H9 (cell line): ENCODE data around the gene KMT2B. TPM values are rescaled to one million over a fixed set of nuclear protein-coding genes. Genes with fewer than 3 reads are reported as not detected.

Source experiments
- DNase-seq: peaks from one replicate; pipeline ENCODE4 v3.0.0-alpha.2; 2017
- H2AFZ ChIP-seq: one replicate; pipeline ENCODE4 v1.6.1; 2013; ENCODE audit warnings: mild to moderate bottlenecking, low read length, control low read depth, moderate library complexity
- H2AK5ac ChIP-seq: 2 replicates; pipeline ENCODE4 v1.6.1; 2013; ENCODE audit warnings: low read length, control low read depth, mixed read lengths; ENCODE audit not compliant: insufficient read length
- H2BK120ac ChIP-seq: one replicate; pipeline ENCODE4 v1.6.1; 2013; ENCODE audit warnings: low read depth, mild to moderate bottlenecking, low read length, control low read depth, inconsistent platforms; ENCODE audit not compliant: poor library complexity, severe bottlenecking
- H2BK12ac ChIP-seq: 2 replicates; pipeline ENCODE4 v1.6.1; 2013; ENCODE audit warnings: low read length, control low read depth, mixed read lengths, low read depth; ENCODE audit not compliant: insufficient read length
- H2BK15ac ChIP-seq: 2 replicates; pipeline ENCODE4 v1.6.1; 2013; ENCODE audit warnings: low read depth, low read length, control low read depth
- H2BK20ac ChIP-seq: one replicate; pipeline ENCODE4 v1.6.1; 2013; ENCODE audit warnings: low read depth, mild to moderate bottlenecking, low read length, control low read depth, inconsistent platforms; ENCODE audit not compliant: poor library complexity, severe bottlenecking
- H2BK5ac ChIP-seq: 2 replicates; pipeline ENCODE4 v1.6.1; 2013; ENCODE audit warnings: low read length, control low read depth, mixed read lengths; ENCODE audit not compliant: insufficient read length
- H3K14ac ChIP-seq: 2 replicates; pipeline ENCODE4 v1.6.1; 2013; ENCODE audit warnings: low read length, control low read depth; ENCODE audit not compliant: insufficient read depth
- H3K18ac ChIP-seq: 2 replicates; pipeline ENCODE4 v1.6.1; 2013; ENCODE audit warnings: low read depth, mild to moderate bottlenecking, mixed read lengths, low read length, control low read depth; ENCODE audit not compliant: insufficient read length
- H3K23ac ChIP-seq: 2 replicates; pipeline ENCODE4 v1.6.1; 2013; ENCODE audit warnings: low read length, control low read depth, mixed read lengths, low read depth; ENCODE audit not compliant: insufficient read length
- H3K23me2 ChIP-seq: 2 replicates; pipeline ENCODE4 v1.6.1; 2013; ENCODE audit warnings: low read depth, mild to moderate bottlenecking, mixed read lengths, low read length, control low read depth; ENCODE audit not compliant: insufficient read length, poor library complexity, severe bottlenecking
- H3K27ac ChIP-seq: 2 replicates; pipeline ENCODE4 v1.5.1; 2013; ENCODE audit warnings: low read length, control low read depth, mixed read lengths, low read depth; ENCODE audit not compliant: insufficient read length
- H3K27me3 ChIP-seq: 2 replicates; pipeline ENCODE4 v1.6.1; 2013; ENCODE audit warnings: low read length, control low read depth, inconsistent platforms; ENCODE audit not compliant: insufficient read depth
- H3K4ac ChIP-seq: 2 replicates; pipeline ENCODE4 v1.6.1; 2013; ENCODE audit warnings: low read depth, mild to moderate bottlenecking, control low read depth, inconsistent platforms, low read length, moderate library complexity
- H3K4me1 ChIP-seq: 2 replicates; pipeline ENCODE4 v1.6.1; 2013; ENCODE audit warnings: low read length, control low read depth, inconsistent platforms; ENCODE audit not compliant: insufficient read depth
- H3K4me2 ChIP-seq: 2 replicates; pipeline ENCODE4 v1.6.1; 2013; ENCODE audit warnings: low read length, control low read depth, mixed read lengths; ENCODE audit not compliant: insufficient read length, insufficient read depth
- H3K56ac ChIP-seq: 2 replicates; pipeline ENCODE4 v1.6.1; 2013; ENCODE audit warnings: low read depth, mild to moderate bottlenecking, mixed read lengths, low read length, control low read depth; ENCODE audit not compliant: insufficient read length
- H3K79me1 ChIP-seq: 2 replicates; pipeline ENCODE4 v1.6.1; 2013; ENCODE audit warnings: low read depth, mild to moderate bottlenecking, moderate library complexity, low read length, control low read depth, inconsistent platforms; ENCODE audit not compliant: insufficient read depth, poor library complexity, severe bottlenecking
- H3K79me2 ChIP-seq: 2 replicates; pipeline ENCODE4 v1.6.1; 2013; ENCODE audit warnings: low read length, control low read depth, inconsistent platforms; ENCODE audit not compliant: insufficient read depth
- H3K9ac ChIP-seq: 2 replicates; pipeline ENCODE4 v1.6.1; 2013; ENCODE audit warnings: low read length, control low read depth, mixed read lengths; ENCODE audit not compliant: insufficient read length; ENCODE audit errors: extremely low read depth
- H3K9me3 ChIP-seq: one replicate; pipeline ENCODE4 v1.6.1; 2013; ENCODE audit warnings: low read depth, low read length, inconsistent platforms; ENCODE audit not compliant: control insufficient read depth
- H3T11ph ChIP-seq: one replicate; pipeline ENCODE4 v1.6.1; 2013; ENCODE audit warnings: mild to moderate bottlenecking, low read length, control low read depth, inconsistent platforms
- H4K20me1 ChIP-seq: one replicate; pipeline ENCODE4 v1.6.1; 2013; ENCODE audit not compliant: control insufficient read depth, insufficient read length, insufficient read depth
- H4K5ac ChIP-seq: 2 replicates; pipeline ENCODE4 v1.6.1; 2013; ENCODE audit warnings: low read depth, mild to moderate bottlenecking, mixed read lengths, low read length, control low read depth; ENCODE audit not compliant: insufficient read length
- H4K8ac ChIP-seq: replicated peaks from 2 replicates; pipeline ENCODE4 v1.6.1; 2013; ENCODE audit warnings: low read length, control low read depth, mixed read lengths, low read depth; ENCODE audit not compliant: insufficient read length
- H4K91ac ChIP-seq: 2 replicates; pipeline ENCODE4 v1.6.1; 2013; ENCODE audit warnings: low read depth, mild to moderate bottlenecking, moderate library complexity, mixed read lengths, low read length, control low read depth; ENCODE audit not compliant: insufficient read length
- H3K27ac Mint-ChIP-seq, 3 experiments: 2 replicates in 2 of 3; 3 replicates in 1 of 3; pipeline ENCODE4 v1.8.0; 2020 to 2021; ENCODE audit warnings: mixed read lengths in 3 of 3, mild to moderate bottlenecking in 1 of 3, moderate library complexity in 1 of 3
- H3K27me3 Mint-ChIP-seq: 2 replicates; pipeline ENCODE4 v1.8.0; 2021; ENCODE audit warnings: low read depth, mild to moderate bottlenecking, moderate library complexity, mixed read lengths
- H3K36me3 Mint-ChIP-seq, 3 experiments: 2 replicates in 2 of 3; 3 replicates in 1 of 3; pipeline ENCODE4 v1.8.0; 2020 to 2021; ENCODE audit warnings: low read depth in 3 of 3, mixed read lengths in 3 of 3; ENCODE audit not compliant: insufficient read depth in 1 of 3
- H3K4me1 Mint-ChIP-seq, 2 experiments: 2 replicates each; pipeline ENCODE4 v1.8.0; 2020; ENCODE audit warnings: mixed read lengths in 2 of 2
- H3K4me3 Mint-ChIP-seq, 2 experiments: 2 replicates in 1 of 2; 3 replicates in 1 of 2; pipeline ENCODE4 v1.8.0; 2020 to 2021; ENCODE audit warnings: mild to moderate bottlenecking in 2 of 2, mixed read lengths in 2 of 2, moderate library complexity in 1 of 2
- H3K9me3 Mint-ChIP-seq, 2 experiments: 2 replicates in 1 of 2; 3 replicates in 1 of 2; pipeline ENCODE4 v1.8.0; 2020; ENCODE audit warnings: mild to moderate bottlenecking in 2 of 2, mixed read lengths in 2 of 2, moderate library complexity in 1 of 2
- CTCF ChIP-seq: fragments of 200-600 bp; sonication (generic); conservative IDR thresholded peaks from 3 replicates; pipeline ENCODE4 v1.8.0; 2021; ENCODE audit warnings: antibody characterized with exemption, mild to moderate bottlenecking
- WGBS: extraction: QIAGEN DNeasy Blood & Tissue Kit; methylation state at CpG from one replicate; pipeline ENCODE4 v1.1.7; 2013; ENCODE audit warnings: missing lambda C conversion rate, low lambda C conversion rate, mixed read lengths; ENCODE audit not compliant: insufficient read length; ENCODE audit errors: extremely low coverage; 5-methylcytosine and 5-hydroxymethylcytosine counted together
- total RNA-seq: library from RNA; stranded (reverse); gene quantifications from 2 replicates; pipeline ENCODE4 v1.2.1, GENCODE V29; 2021

Gene KMT2B
- total RNA-seq, 1 experiment from 2014 or later, result 47.7 TPM

GRCh38 chr19:35776102-35776788 lies 58.4 kb downstream of the KMT2B start:
- Histone ChIP-seq H4K5ac (no peak overlapping the region), H4K8ac (no peak overlapping the region), H3K9ac (no peak overlapping the region), H4K91ac (no peak overlapping the region), H3T11ph (no peak overlapping the region), H3K9me3 (no peaks in the 10 kb centered on the region), H3K4ac (no peak overlapping the region), H3K79me1 (no peaks in the 10 kb centered on the region), H2BK120ac (no peak overlapping the region), H4K20me1 (no peaks in the 10 kb centered on the region), H2BK15ac (no peak overlapping the region), H3K4me1 (peaks cover 5% of the 10 kb centered on the region; the same call in 1 of the 2 replicates), H3K27ac (no peak overlapping the region), H3K27me3 (no peaks in the 10 kb centered on the region), H3K79me2 (no peaks in the 10 kb centered on the region), H2BK20ac (no peak overlapping the region), H3K23ac (no peak overlapping the region), H3K14ac (no peak overlapping the region), H3K23me2 (peaks cover 5% of the 10 kb centered on the region), H2AK5ac (no peak overlapping the region), H3K4me2 (peak overlapping the region; percentile 73), H3K18ac (no peak overlapping the region), H2BK12ac (no peak overlapping the region), H2BK5ac (no peak overlapping the region), H3K56ac (no peak overlapping the region), H2AFZ (no peak overlapping the region)
- Mint-ChIP-seq H3K9me3 (no peaks in the 10 kb centered on the region; a peak in 1 of 5 replicates), H3K36me3 (peaks cover 0 to 4% (median 0%) of the 10 kb centered on the region in 3 experiments; a peak in 2 of 7 replicates), H3K4me3 (peak overlapping the region; percentile 65 to 88), H3K4me1 (peaks cover 25 to 31% of the 10 kb centered on the region in 2 experiments), H3K27ac (peak overlapping the region in 1 of 3 experiments; percentile 88; a peak in 1 of 7 replicates), H3K27me3 (peaks cover 38% of the 10 kb centered on the region)
- no peak for TF ChIP-seq CTCF
- no peak for DNase-seq
- no CpG with 5 or more reads among the region's 13 CpGs for WGBS
